K562 treated with DMSO at 1 percent for 24 hours (cell line): Measurements from ENCODE around the gene MPPE1. TPM values are rescaled to one million over a fixed set of nuclear protein-coding genes. Genes with fewer than 3 reads are reported as not detected.

ENCODE experiments used
- total RNA-seq: library from RNA; unstranded; fragments of 300-600 nt; gene quantifications from 2 replicates; pipeline ENCODE4 v1.2.3, GENCODE V29; 2022; ENCODE audit warnings: low read depth; ENCODE audit not compliant: insufficient read depth

MPPE1 gene
- 24.4 and 26.0 TPM in 2 replicates for total RNA-seq

GRCh38 chr18:11908182-11909060 is at the start of gene MPPE1:
TSS of gene MPPE1 (minus strand) at chr18:11908317. CDS start at chr18:11897264, 11,053 bp downstream.

GRCh38 chr18:11851146-11851805 is 56.8 kb downstream of the MPPE1 start, which contains the start of gene CHMP1B:
TSS of gene CHMP1B (plus strand) at chr18:11851413. CDS start at chr18:11851512, 99 bp downstream.

Other genes starting within 250 kb of the MPPE1 start
- 0.19 and 0.22 TPM in 2 replicates for gene GNAL, start 219.1 kb downstream of the MPPE1 start, total RNA-seq
- 30.5 and 31.4 TPM in 2 replicates for gene CHMP1B, start 56.9 kb downstream of the MPPE1 start, total RNA-seq
- 15.4 and 17.3 TPM in 2 replicates for gene IMPA2, start 73.2 kb upstream of the MPPE1 start, total RNA-seq
- gene ANKRD62, start 185.5 kb upstream of the MPPE1 start, total RNA-seq = 0.08 TPM in 1 of 2 replicates, not detected in the other